Measurements from ENCODE around the gene RAB28.

The RAB28 gene

GRCh38 chr4:13476152-13476551 is 8.0 kb downstream of the RAB28 start:
- H3K9ac ChIP-seq (ENCODE audit: low read length): no peak overlapping the region
- H3K4me3 ChIP-seq (ENCODE audit: low read length): no peak overlapping the region
- H3K27me3 ChIP-seq (replicated peaks; ENCODE audit: control insufficient read depth, insufficient read depth, low read length): no peaks in the 10 kb centered on the region
- H3K4me1 ChIP-seq (ENCODE audit: control insufficient read depth, insufficient read depth, low read length): peaks cover 17% of the 10 kb centered on the region
- no peak for DNase-seq (ENCODE audit: low read depth)
- H3K36me3 ChIP-seq (ENCODE audit: control insufficient read depth, insufficient read depth, low read length, severe bottlenecking): peaks cover 6% of the 10 kb centered on the region
- H3K9me3 ChIP-seq (ENCODE audit: control insufficient read depth, low read length): no peaks in the 10 kb centered on the region

GRCh38 chr4:13471400-13471799 is 12.7 kb downstream of the RAB28 start:
- no peak for DNase-seq (ENCODE audit: low read depth)
- H3K9ac ChIP-seq (ENCODE audit: low read length): no peak overlapping the region
- peaks cover 12% of the 10 kb centered on the region for H3K36me3 ChIP-seq (ENCODE audit: control insufficient read depth, insufficient read depth, low read length, severe bottlenecking)

GRCh38 chr4:13470379-13470778 is 13.8 kb downstream of the RAB28 start:
- Histone ChIP-seq H3K27me3 (replicated peaks; ENCODE audit: control insufficient read depth, insufficient read depth, low read length) (no peaks in the 10 kb centered on the region), H3K4me1 (ENCODE audit: control insufficient read depth, insufficient read depth, low read length) (no peaks in the 10 kb centered on the region), H3K9ac (ENCODE audit: low read length) (no peak overlapping the region), H3K36me3 (ENCODE audit: control insufficient read depth, insufficient read depth, low read length, severe bottlenecking) (peaks cover 12% of the 10 kb centered on the region), H3K4me3 (ENCODE audit: low read length) (no peak overlapping the region), H3K9me3 (ENCODE audit: control insufficient read depth, low read length) (no peaks in the 10 kb centered on the region)
- no peak for DNase-seq (ENCODE audit: low read depth)

More at GRCh38 chr4:13471400-13471799, 12.7 kb downstream of the RAB28 start:
- peaks cover 7% of the 10 kb centered on the region for H3K4me1 ChIP-seq (ENCODE audit: control insufficient read depth, insufficient read depth, low read length)
- no peaks in the 10 kb centered on the region for H3K9me3 ChIP-seq (ENCODE audit: control insufficient read depth, low read length)
- no peaks in the 10 kb centered on the region for H3K27me3 ChIP-seq (replicated peaks; ENCODE audit: control insufficient read depth, insufficient read depth, low read length)
- no peak overlapping the region for H3K4me3 ChIP-seq (ENCODE audit: low read length)

- peaks cover 13% of the 10 kb centered on the region for H3K4me1 ChIP-seq (ENCODE audit: control insufficient read depth, insufficient read depth, low read length)
- no peak overlapping the region for H3K4me3 ChIP-seq (ENCODE audit: low read length)
- H3K27me3 ChIP-seq (replicated peaks; ENCODE audit: control insufficient read depth, insufficient read depth, low read length): no peaks in the 10 kb centered on the region
- H3K36me3 ChIP-seq (ENCODE audit: control insufficient read depth, insufficient read depth, low read length, severe bottlenecking): peaks cover 5% of the 10 kb centered on the region
- no peak overlapping the region for H3K9ac ChIP-seq (ENCODE audit: low read length)
- DNase-seq (ENCODE audit: low read depth): no peak
- no peaks in the 10 kb centered on the region for H3K9me3 ChIP-seq (ENCODE audit: control insufficient read depth, low read length)
Observed at GRCh38 chr4:13464973-13465372, 19.2 kb downstream of the RAB28 start.

DNA sequence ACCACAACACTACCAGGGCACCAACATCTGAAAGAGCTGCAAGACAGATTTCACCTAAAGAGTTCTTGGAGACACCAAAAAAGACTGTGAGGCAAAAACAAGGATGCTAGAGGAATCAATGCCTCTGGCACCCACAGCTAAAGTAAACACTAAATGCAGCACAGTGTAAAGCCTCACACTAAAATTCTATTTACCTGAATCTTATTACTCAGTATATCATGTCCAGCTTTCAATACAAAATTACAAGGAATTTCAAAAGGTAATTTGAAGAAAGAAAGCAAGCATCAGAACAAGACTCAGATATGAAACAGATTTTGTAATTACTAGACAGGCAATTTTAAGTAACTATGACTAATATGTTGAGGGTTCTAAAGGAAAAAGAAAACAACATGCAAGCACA is 19.6 kb downstream of the RAB28 start:
- Histone ChIP-seq H3K4me3 (ENCODE audit: low read length) (no peak overlapping the region), H3K9me3 (ENCODE audit: control insufficient read depth, low read length) (no peaks in the 10 kb centered on the region), H3K4me1 (ENCODE audit: control insufficient read depth, insufficient read depth, low read length) (peaks cover 13% of the 10 kb centered on the region), H3K36me3 (ENCODE audit: control insufficient read depth, insufficient read depth, low read length, severe bottlenecking) (peaks cover 5% of the 10 kb centered on the region), H3K9ac (ENCODE audit: low read length) (no peak overlapping the region), H3K27me3 (replicated peaks; ENCODE audit: control insufficient read depth, insufficient read depth, low read length) (no peaks in the 10 kb centered on the region)
- no peak for DNase-seq (ENCODE audit: low read depth)

DNA sequence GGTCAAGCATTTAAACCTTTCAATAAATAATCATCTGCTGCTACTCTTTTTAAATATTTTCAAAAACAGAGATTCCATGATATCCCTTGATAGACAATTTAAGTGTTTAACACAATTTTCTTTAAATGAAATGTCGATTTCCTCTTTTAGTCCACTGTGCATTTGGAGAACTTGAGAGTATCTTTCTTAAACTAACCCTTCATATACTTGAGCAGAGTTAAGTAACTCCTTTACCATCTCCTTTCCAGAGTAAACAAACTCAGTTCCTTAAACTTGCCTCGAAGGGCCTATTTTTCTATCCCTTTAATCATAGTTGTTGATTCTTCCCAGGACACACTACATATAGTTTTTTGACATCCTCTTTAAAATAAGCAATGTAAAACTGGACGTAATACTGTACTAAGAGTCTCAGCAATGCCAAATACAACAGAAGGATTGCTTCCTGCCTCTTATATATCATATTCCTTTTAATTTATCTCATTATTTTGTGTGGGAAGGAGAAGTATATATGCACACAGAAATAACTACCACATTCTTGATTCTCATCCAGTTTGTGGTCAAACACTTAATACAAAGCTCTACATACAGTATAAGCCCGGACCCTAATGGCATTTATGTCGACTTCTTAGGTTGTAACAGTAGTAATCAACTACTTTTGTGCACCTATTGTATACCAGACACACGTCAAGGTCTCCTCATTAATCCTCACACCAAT is 22.8 kb downstream of the RAB28 start:
- Histone ChIP-seq H3K9me3 (ENCODE audit: control insufficient read depth, low read length) (no peaks in the 10 kb centered on the region), H3K36me3 (ENCODE audit: control insufficient read depth, insufficient read depth, low read length, severe bottlenecking) (peaks cover 7% of the 10 kb centered on the region)
- no peak for DNase-seq (ENCODE audit: low read depth)

GRCh38 chr4:13455411-13455810 is 28.7 kb downstream of the RAB28 start:
- H3K27me3 ChIP-seq (replicated peaks; ENCODE audit: control insufficient read depth, insufficient read depth, low read length): no peaks in the 10 kb centered on the region
- H3K9me3 ChIP-seq (ENCODE audit: control insufficient read depth, low read length): no peaks in the 10 kb centered on the region
- DNase-seq (ENCODE audit: low read depth): peak; percentile 5
- H3K36me3 ChIP-seq (ENCODE audit: control insufficient read depth, insufficient read depth, low read length, severe bottlenecking): peaks cover 23% of the 10 kb centered on the region
- H3K4me1 ChIP-seq (ENCODE audit: control insufficient read depth, insufficient read depth, low read length): no peaks in the 10 kb centered on the region
- no peak overlapping the region for H3K9ac ChIP-seq (ENCODE audit: low read length)
- H3K4me3 ChIP-seq (ENCODE audit: low read length): no peak overlapping the region

More for the DNA sequence above, 22.8 kb downstream of the RAB28 start:
- peaks cover 13% of the 10 kb centered on the region for H3K4me1 ChIP-seq (ENCODE audit: control insufficient read depth, insufficient read depth, low read length)
- no peaks in the 10 kb centered on the region for H3K27me3 ChIP-seq (replicated peaks; ENCODE audit: control insufficient read depth, insufficient read depth, low read length)
- H3K9ac ChIP-seq (ENCODE audit: low read length): no peak overlapping the region
- no peak overlapping the region for H3K4me3 ChIP-seq (ENCODE audit: low read length)

GRCh38 chr4:13454786-13455185 is 29.4 kb downstream of the RAB28 start:
- no peaks in the 10 kb centered on the region for H3K4me1 ChIP-seq (ENCODE audit: control insufficient read depth, insufficient read depth, low read length)
- no peak overlapping the region for H3K4me3 ChIP-seq (ENCODE audit: low read length)
- DNase-seq (ENCODE audit: low read depth): no peak
- no peaks in the 10 kb centered on the region for H3K9me3 ChIP-seq (ENCODE audit: control insufficient read depth, low read length)
- peaks cover 23% of the 10 kb centered on the region for H3K36me3 ChIP-seq (ENCODE audit: control insufficient read depth, insufficient read depth, low read length, severe bottlenecking)
- no peak overlapping the region for H3K9ac ChIP-seq (ENCODE audit: low read length)
- H3K27me3 ChIP-seq (replicated peaks; ENCODE audit: control insufficient read depth, insufficient read depth, low read length): no peaks in the 10 kb centered on the region

DNA sequence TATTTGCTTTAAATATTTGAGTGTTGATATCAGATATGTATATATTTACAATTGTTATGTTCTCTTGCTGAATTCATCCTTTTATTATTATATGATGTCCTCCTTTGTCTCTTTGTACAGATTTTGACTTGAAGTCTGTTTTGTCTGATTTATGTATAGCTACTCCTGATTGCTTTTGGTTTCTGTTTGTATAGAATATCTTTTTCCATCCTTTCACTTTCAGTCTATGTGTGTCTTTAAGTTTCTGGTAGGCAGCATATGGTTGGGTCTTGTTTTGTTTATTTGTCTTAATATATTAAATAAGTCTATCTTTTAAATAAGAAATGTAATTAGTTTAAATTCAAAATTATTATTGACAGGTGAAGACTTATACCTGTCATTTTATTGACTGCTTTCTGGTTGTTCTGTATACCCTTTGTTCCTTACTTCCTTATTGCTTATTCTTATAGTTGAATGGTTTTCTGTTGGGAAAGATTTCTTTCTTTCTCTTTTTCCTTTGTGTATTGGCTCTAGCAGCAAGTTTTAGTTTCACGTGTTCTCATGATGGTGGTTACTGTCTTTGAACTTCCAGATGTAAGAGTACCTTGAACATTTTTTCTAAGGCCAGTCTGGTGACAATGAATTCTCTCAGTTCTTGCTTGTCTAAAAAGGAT is 31.1 kb downstream of the RAB28 start:
- H3K4me3 ChIP-seq (ENCODE audit: low read length): no peak overlapping the region
- DNase-seq (ENCODE audit: low read depth): no peak

DNA sequence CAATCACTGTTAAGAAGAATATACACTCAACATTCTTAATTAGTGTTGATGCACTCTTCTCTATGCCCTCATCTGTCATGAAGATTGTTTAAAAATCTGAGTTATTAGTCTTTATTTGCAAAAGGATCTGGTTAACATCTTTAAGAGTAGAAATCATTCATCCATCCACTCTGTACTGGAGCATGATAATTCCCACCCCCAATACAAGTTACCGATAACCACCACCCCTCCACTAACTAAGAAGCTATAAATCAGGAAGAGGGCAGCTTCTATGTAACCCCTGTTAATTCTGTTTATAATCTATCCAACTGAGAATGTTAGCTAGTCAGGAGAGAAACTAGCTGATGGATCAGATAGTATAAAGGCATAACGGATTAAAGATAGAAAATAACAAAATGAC is 34.5 kb downstream of the RAB28 start:
- no peaks in the 10 kb centered on the region for H3K9me3 ChIP-seq (ENCODE audit: control insufficient read depth, low read length)
- no peak overlapping the region for H3K9ac ChIP-seq (ENCODE audit: low read length)
- no peak overlapping the region for H3K4me3 ChIP-seq (ENCODE audit: low read length)
- DNase-seq (ENCODE audit: low read depth): no peak
- H3K27me3 ChIP-seq (replicated peaks; ENCODE audit: control insufficient read depth, insufficient read depth, low read length): no peaks in the 10 kb centered on the region
- H3K4me1 ChIP-seq (ENCODE audit: control insufficient read depth, insufficient read depth, low read length): no peaks in the 10 kb centered on the region
- H3K36me3 ChIP-seq (ENCODE audit: control insufficient read depth, insufficient read depth, low read length, severe bottlenecking): peaks cover 9% of the 10 kb centered on the region

More for the DNA sequence above, 31.1 kb downstream of the RAB28 start:
- Histone ChIP-seq H3K9ac (ENCODE audit: low read length) (no peak overlapping the region), H3K9me3 (ENCODE audit: control insufficient read depth, low read length) (no peaks in the 10 kb centered on the region), H3K4me1 (ENCODE audit: control insufficient read depth, insufficient read depth, low read length) (no peaks in the 10 kb centered on the region), H3K36me3 (ENCODE audit: control insufficient read depth, insufficient read depth, low read length, severe bottlenecking) (peaks cover 16% of the 10 kb centered on the region), H3K27me3 (replicated peaks; ENCODE audit: control insufficient read depth, insufficient read depth, low read length) (no peaks in the 10 kb centered on the region)

GRCh38 chr4:13445841-13446790 is 38.0 kb downstream of the RAB28 start:
- Histone ChIP-seq H3K4me1 (ENCODE audit: control insufficient read depth, insufficient read depth, low read length) (no peaks in the 10 kb centered on the region), H3K27me3 (replicated peaks; ENCODE audit: control insufficient read depth, insufficient read depth, low read length) (no peaks in the 10 kb centered on the region), H3K36me3 (ENCODE audit: control insufficient read depth, insufficient read depth, low read length, severe bottlenecking) (peaks cover 8% of the 10 kb centered on the region), H3K9ac (ENCODE audit: low read length) (no peak overlapping the region), H3K4me3 (ENCODE audit: low read length) (no peak overlapping the region), H3K9me3 (ENCODE audit: control insufficient read depth, low read length) (no peaks in the 10 kb centered on the region)
- DNase-seq (ENCODE audit: low read depth): no peak
